ENCODE data around the gene ARIH2.

GRCh38 chr3:48935530-48935929 is 16.9 kb downstream of the ARIH2 start:
- TF ChIP-seq CTCF (IDR thresholded peaks at IDR 0.05) (no peak), POLR2AphosphoS5 (IDR thresholded peaks at IDR 0.05) (no peak)
